H9 (cell line): ENCODE measurements around the gene GDF15. TPM values are rescaled to one million over a fixed set of nuclear protein-coding genes. Genes with fewer than 3 reads are reported as not detected.

Experiments
- DNase-seq: peaks from one replicate; pipeline ENCODE4 v3.0.0-alpha.2; 2017
- H2AFZ ChIP-seq: one replicate; pipeline ENCODE4 v1.6.1; 2013; ENCODE audit warnings: mild to moderate bottlenecking, low read length, control low read depth, moderate library complexity
- H2AK5ac ChIP-seq: 2 replicates; pipeline ENCODE4 v1.6.1; 2013; ENCODE audit warnings: low read length, control low read depth, mixed read lengths; ENCODE audit not compliant: insufficient read length
- H2BK120ac ChIP-seq: one replicate; pipeline ENCODE4 v1.6.1; 2013; ENCODE audit warnings: low read depth, mild to moderate bottlenecking, low read length, control low read depth, inconsistent platforms; ENCODE audit not compliant: poor library complexity, severe bottlenecking
- H2BK12ac ChIP-seq: 2 replicates; pipeline ENCODE4 v1.6.1; 2013; ENCODE audit warnings: low read length, control low read depth, mixed read lengths, low read depth; ENCODE audit not compliant: insufficient read length
- H2BK15ac ChIP-seq: 2 replicates; pipeline ENCODE4 v1.6.1; 2013; ENCODE audit warnings: low read depth, low read length, control low read depth
- H2BK20ac ChIP-seq: one replicate; pipeline ENCODE4 v1.6.1; 2013; ENCODE audit warnings: low read depth, mild to moderate bottlenecking, low read length, control low read depth, inconsistent platforms; ENCODE audit not compliant: poor library complexity, severe bottlenecking
- H2BK5ac ChIP-seq: 2 replicates; pipeline ENCODE4 v1.6.1; 2013; ENCODE audit warnings: low read length, control low read depth, mixed read lengths; ENCODE audit not compliant: insufficient read length
- H3K14ac ChIP-seq: 2 replicates; pipeline ENCODE4 v1.6.1; 2013; ENCODE audit warnings: low read length, control low read depth; ENCODE audit not compliant: insufficient read depth
- H3K18ac ChIP-seq: 2 replicates; pipeline ENCODE4 v1.6.1; 2013; ENCODE audit warnings: low read depth, mild to moderate bottlenecking, mixed read lengths, low read length, control low read depth; ENCODE audit not compliant: insufficient read length
- H3K23ac ChIP-seq: 2 replicates; pipeline ENCODE4 v1.6.1; 2013; ENCODE audit warnings: low read length, control low read depth, mixed read lengths, low read depth; ENCODE audit not compliant: insufficient read length
- H3K23me2 ChIP-seq: 2 replicates; pipeline ENCODE4 v1.6.1; 2013; ENCODE audit warnings: low read depth, mild to moderate bottlenecking, mixed read lengths, low read length, control low read depth; ENCODE audit not compliant: insufficient read length, poor library complexity, severe bottlenecking
- H3K27ac ChIP-seq: 2 replicates; pipeline ENCODE4 v1.5.1; 2013; ENCODE audit warnings: low read length, control low read depth, mixed read lengths, low read depth; ENCODE audit not compliant: insufficient read length
- H3K27me3 ChIP-seq: 2 replicates; pipeline ENCODE4 v1.6.1; 2013; ENCODE audit warnings: low read length, control low read depth, inconsistent platforms; ENCODE audit not compliant: insufficient read depth
- H3K4ac ChIP-seq: 2 replicates; pipeline ENCODE4 v1.6.1; 2013; ENCODE audit warnings: low read depth, mild to moderate bottlenecking, control low read depth, inconsistent platforms, low read length, moderate library complexity
- H3K4me1 ChIP-seq: 2 replicates; pipeline ENCODE4 v1.6.1; 2013; ENCODE audit warnings: low read length, control low read depth, inconsistent platforms; ENCODE audit not compliant: insufficient read depth
- H3K4me2 ChIP-seq: 2 replicates; pipeline ENCODE4 v1.6.1; 2013; ENCODE audit warnings: low read length, control low read depth, mixed read lengths; ENCODE audit not compliant: insufficient read length, insufficient read depth
- H3K56ac ChIP-seq: 2 replicates; pipeline ENCODE4 v1.6.1; 2013; ENCODE audit warnings: low read depth, mild to moderate bottlenecking, mixed read lengths, low read length, control low read depth; ENCODE audit not compliant: insufficient read length
- H3K79me1 ChIP-seq: 2 replicates; pipeline ENCODE4 v1.6.1; 2013; ENCODE audit warnings: low read depth, mild to moderate bottlenecking, moderate library complexity, low read length, control low read depth, inconsistent platforms; ENCODE audit not compliant: insufficient read depth, poor library complexity, severe bottlenecking
- H3K79me2 ChIP-seq: 2 replicates; pipeline ENCODE4 v1.6.1; 2013; ENCODE audit warnings: low read length, control low read depth, inconsistent platforms; ENCODE audit not compliant: insufficient read depth
- H3K9ac ChIP-seq: 2 replicates; pipeline ENCODE4 v1.6.1; 2013; ENCODE audit warnings: low read length, control low read depth, mixed read lengths; ENCODE audit not compliant: insufficient read length; ENCODE audit errors: extremely low read depth
- H3K9me3 ChIP-seq: one replicate; pipeline ENCODE4 v1.6.1; 2013; ENCODE audit warnings: low read depth, low read length, inconsistent platforms; ENCODE audit not compliant: control insufficient read depth
- H3T11ph ChIP-seq: one replicate; pipeline ENCODE4 v1.6.1; 2013; ENCODE audit warnings: mild to moderate bottlenecking, low read length, control low read depth, inconsistent platforms
- H4K20me1 ChIP-seq: one replicate; pipeline ENCODE4 v1.6.1; 2013; ENCODE audit not compliant: control insufficient read depth, insufficient read length, insufficient read depth
- H4K5ac ChIP-seq: 2 replicates; pipeline ENCODE4 v1.6.1; 2013; ENCODE audit warnings: low read depth, mild to moderate bottlenecking, mixed read lengths, low read length, control low read depth; ENCODE audit not compliant: insufficient read length
- H4K8ac ChIP-seq: replicated peaks from 2 replicates; pipeline ENCODE4 v1.6.1; 2013; ENCODE audit warnings: low read length, control low read depth, mixed read lengths, low read depth; ENCODE audit not compliant: insufficient read length
- H4K91ac ChIP-seq: 2 replicates; pipeline ENCODE4 v1.6.1; 2013; ENCODE audit warnings: low read depth, mild to moderate bottlenecking, moderate library complexity, mixed read lengths, low read length, control low read depth; ENCODE audit not compliant: insufficient read length
- H3K27ac Mint-ChIP-seq, 3 experiments: 2 replicates in 2 of 3; 3 replicates in 1 of 3; pipeline ENCODE4 v1.8.0; 2020 to 2021; ENCODE audit warnings: mixed read lengths in 3 of 3, mild to moderate bottlenecking in 1 of 3, moderate library complexity in 1 of 3
- H3K27me3 Mint-ChIP-seq: 2 replicates; pipeline ENCODE4 v1.8.0; 2021; ENCODE audit warnings: low read depth, mild to moderate bottlenecking, moderate library complexity, mixed read lengths
- H3K36me3 Mint-ChIP-seq, 3 experiments: 2 replicates in 2 of 3; 3 replicates in 1 of 3; pipeline ENCODE4 v1.8.0; 2020 to 2021; ENCODE audit warnings: low read depth in 3 of 3, mixed read lengths in 3 of 3; ENCODE audit not compliant: insufficient read depth in 1 of 3
- H3K4me1 Mint-ChIP-seq, 2 experiments: 2 replicates each; pipeline ENCODE4 v1.8.0; 2020; ENCODE audit warnings: mixed read lengths in 2 of 2
- H3K4me3 Mint-ChIP-seq, 2 experiments: 2 replicates in 1 of 2; 3 replicates in 1 of 2; pipeline ENCODE4 v1.8.0; 2020 to 2021; ENCODE audit warnings: mild to moderate bottlenecking in 2 of 2, mixed read lengths in 2 of 2, moderate library complexity in 1 of 2
- H3K9me3 Mint-ChIP-seq, 2 experiments: 2 replicates in 1 of 2; 3 replicates in 1 of 2; pipeline ENCODE4 v1.8.0; 2020; ENCODE audit warnings: mild to moderate bottlenecking in 2 of 2, mixed read lengths in 2 of 2, moderate library complexity in 1 of 2
- WGBS: extraction: QIAGEN DNeasy Blood & Tissue Kit; methylation state at CpG from one replicate; pipeline ENCODE4 v1.1.7; 2013; ENCODE audit warnings: missing lambda C conversion rate, low lambda C conversion rate, mixed read lengths; ENCODE audit not compliant: insufficient read length; ENCODE audit errors: extremely low coverage; 5-methylcytosine and 5-hydroxymethylcytosine counted together
- total RNA-seq: library from RNA; stranded (reverse); gene quantifications from 2 replicates; pipeline ENCODE4 v1.2.1, GENCODE V29; 2021
- TF ChIP-seq, protein P1 (sequence below): fragments of 200-600 bp; sonication (generic); conservative IDR thresholded peaks from 3 replicates; pipeline ENCODE4 v1.8.0; 2021; ENCODE audit warnings: antibody characterized with exemption, mild to moderate bottlenecking

Gene GDF15
- total RNA-seq, 1 experiment from 2014 or later: 5.7 TPM

DNA sequence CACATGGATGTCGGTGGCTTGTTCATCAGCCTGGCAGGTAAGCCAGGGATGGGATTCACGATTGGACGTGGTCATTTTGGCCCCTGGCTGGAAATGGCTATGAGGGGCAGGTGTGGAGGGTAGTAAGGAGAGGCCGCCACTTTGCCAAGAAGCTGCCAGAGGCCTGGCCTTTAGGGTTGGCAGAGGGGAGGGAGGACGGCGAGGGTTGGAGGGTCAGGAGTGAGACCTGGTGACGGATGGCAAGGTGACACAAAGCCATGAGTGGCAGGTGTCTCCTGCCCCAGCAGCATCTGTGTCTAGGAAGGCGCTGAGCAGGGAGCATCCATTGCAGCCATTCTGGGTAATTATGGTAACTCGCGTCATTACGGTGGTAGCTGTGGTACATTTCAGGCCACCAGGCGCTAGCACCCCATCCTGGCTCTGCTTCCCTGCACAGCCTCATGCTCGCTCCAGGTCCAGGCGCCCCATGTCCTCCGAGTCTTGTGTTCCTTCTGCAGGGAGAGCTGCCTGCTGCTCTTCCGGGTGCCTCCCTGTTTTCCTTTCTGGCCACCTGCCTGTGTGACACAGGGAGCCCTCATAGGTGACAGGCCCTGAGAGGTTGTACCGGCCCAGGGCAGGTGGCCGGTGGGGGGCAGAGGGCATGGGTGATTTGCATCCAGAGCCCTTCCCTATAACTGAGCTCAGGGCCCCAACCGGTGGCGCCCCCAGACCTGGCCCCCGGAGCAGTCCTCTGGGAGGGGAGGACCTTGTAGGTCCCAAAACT lies 37.5 kb downstream of the GDF15 start:
- Histone ChIP-seq H3K9ac (no peak overlapping the region), H2AFZ (no peak overlapping the region), H3K79me1 (no peaks in the 10 kb centered on the region), H3K23ac (no peak overlapping the region), H2BK15ac (no peak overlapping the region), H4K20me1 (no peaks in the 10 kb centered on the region), H3K4ac (no peak overlapping the region), H2BK20ac (no peak overlapping the region), H3K9me3 (no peaks in the 10 kb centered on the region), H4K5ac (no peak overlapping the region), H3K4me2 (no peak overlapping the region), H3K56ac (no peak overlapping the region), H3K27ac (no peak overlapping the region), H3K79me2 (no peaks in the 10 kb centered on the region), H4K91ac (no peak overlapping the region), H3K4me1 (peaks cover 4% of the 10 kb centered on the region; the same call in 1 of the 2 replicates), H2BK120ac (no peak overlapping the region), H2BK5ac (no peak overlapping the region), H2AK5ac (no peak overlapping the region), H3K27me3 (no peaks in the 10 kb centered on the region; the same call in 1 of the 2 replicates), H3K14ac (no peak overlapping the region; the same call in 1 of the 2 replicates), H4K8ac (no peak overlapping the region), H3T11ph (no peak overlapping the region), H2BK12ac (no peak overlapping the region), H3K23me2 (peaks cover 3% of the 10 kb centered on the region), H3K18ac (no peak overlapping the region)
- TF ChIP-seq, protein P1, sequence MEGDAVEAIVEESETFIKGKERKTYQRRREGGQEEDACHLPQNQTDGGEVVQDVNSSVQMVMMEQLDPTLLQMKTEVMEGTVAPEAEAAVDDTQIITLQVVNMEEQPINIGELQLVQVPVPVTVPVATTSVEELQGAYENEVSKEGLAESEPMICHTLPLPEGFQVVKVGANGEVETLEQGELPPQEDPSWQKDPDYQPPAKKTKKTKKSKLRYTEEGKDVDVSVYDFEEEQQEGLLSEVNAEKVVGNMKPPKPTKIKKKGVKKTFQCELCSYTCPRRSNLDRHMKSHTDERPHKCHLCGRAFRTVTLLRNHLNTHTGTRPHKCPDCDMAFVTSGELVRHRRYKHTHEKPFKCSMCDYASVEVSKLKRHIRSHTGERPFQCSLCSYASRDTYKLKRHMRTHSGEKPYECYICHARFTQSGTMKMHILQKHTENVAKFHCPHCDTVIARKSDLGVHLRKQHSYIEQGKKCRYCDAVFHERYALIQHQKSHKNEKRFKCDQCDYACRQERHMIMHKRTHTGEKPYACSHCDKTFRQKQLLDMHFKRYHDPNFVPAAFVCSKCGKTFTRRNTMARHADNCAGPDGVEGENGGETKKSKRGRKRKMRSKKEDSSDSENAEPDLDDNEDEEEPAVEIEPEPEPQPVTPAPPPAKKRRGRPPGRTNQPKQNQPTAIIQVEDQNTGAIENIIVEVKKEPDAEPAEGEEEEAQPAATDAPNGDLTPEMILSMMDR: no peak
- Mint-ChIP-seq H3K9me3 (no peaks in the 10 kb centered on the region; a peak in 2 of 5 replicates), H3K4me1 (peaks cover 43 to 54% of the 10 kb centered on the region in 2 experiments), H3K4me3 (peak overlapping the region in 1 of 2 experiments; percentile 38; a peak in 1 of 5 replicates), H3K27me3 (peaks cover 38% of the 10 kb centered on the region), H3K27ac (peak overlapping the region in 1 of 3 experiments; percentile 76; a peak in 2 of 7 replicates), H3K36me3 (peaks cover 0 to 5% (median 0%) of the 10 kb centered on the region in 3 experiments; a peak in 1 of 7 replicates)
- WGBS: no CpG with 5 or more reads among the region's 21 CpGs
- DNase-seq: no peak
